Cardiac ventricle fibroblast (primary cell): ENCODE data around the gene GPR179. TPM values are rescaled to one million over a fixed set of nuclear protein-coding genes. Genes with fewer than 3 reads are reported as not detected.

ENCODE experiments used
- total RNA-seq: library from RNA; depleted of rRNA; stranded (reverse); fragments of >200 nt; gene quantifications from 2 replicates; pipeline ENCODE4 v1.2.3, GENCODE V29; 2015

GPR179 gene, protein sequence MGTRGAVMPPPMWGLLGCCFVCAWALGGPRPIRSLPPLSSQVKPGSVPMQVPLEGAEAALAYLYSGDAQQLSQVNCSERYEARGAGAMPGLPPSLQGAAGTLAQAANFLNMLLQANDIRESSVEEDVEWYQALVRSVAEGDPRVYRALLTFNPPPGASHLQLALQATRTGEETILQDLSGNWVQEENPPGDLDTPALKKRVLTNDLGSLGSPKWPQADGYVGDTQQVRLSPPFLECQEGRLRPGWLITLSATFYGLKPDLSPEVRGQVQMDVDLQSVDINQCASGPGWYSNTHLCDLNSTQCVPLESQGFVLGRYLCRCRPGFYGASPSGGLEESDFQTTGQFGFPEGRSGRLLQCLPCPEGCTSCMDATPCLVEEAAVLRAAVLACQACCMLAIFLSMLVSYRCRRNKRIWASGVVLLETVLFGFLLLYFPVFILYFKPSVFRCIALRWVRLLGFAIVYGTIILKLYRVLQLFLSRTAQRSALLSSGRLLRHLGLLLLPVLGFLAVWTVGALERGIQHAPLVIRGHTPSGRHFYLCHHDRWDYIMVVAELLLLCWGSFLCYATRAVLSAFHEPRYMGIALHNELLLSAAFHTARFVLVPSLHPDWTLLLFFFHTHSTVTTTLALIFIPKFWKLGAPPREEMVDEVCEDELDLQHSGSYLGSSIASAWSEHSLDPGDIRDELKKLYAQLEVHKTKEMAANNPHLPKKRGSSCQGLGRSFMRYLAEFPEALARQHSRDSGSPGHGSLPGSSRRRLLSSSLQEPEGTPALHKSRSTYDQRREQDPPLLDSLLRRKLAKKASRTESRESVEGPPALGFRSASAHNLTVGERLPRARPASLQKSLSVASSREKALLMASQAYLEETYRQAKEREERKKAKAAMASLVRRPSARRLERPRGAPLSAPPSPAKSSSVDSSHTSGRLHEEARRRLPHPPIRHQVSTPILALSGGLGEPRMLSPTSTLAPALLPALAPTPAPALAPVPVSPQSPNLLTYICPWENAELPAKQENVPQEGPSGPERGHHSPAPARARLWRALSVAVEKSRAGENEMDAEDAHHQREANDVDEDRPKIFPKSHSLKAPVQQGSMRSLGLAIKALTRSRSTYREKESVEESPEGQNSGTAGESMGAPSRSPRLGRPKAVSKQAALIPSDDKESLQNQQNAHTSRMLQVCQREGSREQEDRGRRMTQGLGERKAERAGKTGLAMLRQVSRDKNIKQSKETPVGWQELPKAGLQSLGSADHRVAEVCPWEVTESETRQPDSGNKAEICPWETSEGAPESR (N-terminal part only)
- not detected in 2 replicates for total RNA-seq

GRCh38 chr17:38343608-38344419 is at the start of gene GPR179:
Gene GPR179 (minus strand): TSS chr17:38343956. CDS start chr17:38343789, 167 bp downstream.

GRCh38 chr17:38351412-38352222 is 7.9 kb upstream of the GPR179 start, which contains the start of gene SOCS7:
Gene SOCS7 (plus strand): TSS chr17:38351844. CDS start chr17:38352053, 209 bp downstream.

GRCh38 chr17:38296834-38297517 is 46.8 kb downstream of the GPR179 start, which contains the start of gene MRPL45:
Gene MRPL45 (plus strand): TSS chr17:38297168. CDS start chr17:38297184, 16 bp downstream.

Other genes starting within 250 kb of the GPR179 start
- gene TBC1D3E, start 216.0 kb downstream of the GPR179 start, total RNA-seq, result not detected in 2 replicates
- gene TBC1D3, start 151.4 kb downstream of the GPR179 start, total RNA-seq, result not detected in 2 replicates
- 28.2 and 33.1 TPM in 2 replicates for gene MRPL45, start 46.8 kb downstream of the GPR179 start, total RNA-seq
- 6.7 and 7.1 TPM in 2 replicates for gene SOCS7, start 7.9 kb upstream of the GPR179 start, total RNA-seq
- 33.9 and 59.3 TPM in 2 replicates for gene ARHGAP23, start 84.5 kb upstream of the GPR179 start, total RNA-seq